GM21576 (cell line): ENCODE measurements around the gene GPR62.

Experiments
- ATAC-seq: cut with Tn5 transposase; IDR thresholded peaks from one replicate; pipeline ENCODE4 v1.9.1; 2021; ENCODE audit warnings: mild to moderate bottlenecking, moderate library complexity; ENCODE audit not compliant: unreplicated experiment

Gene GPR62

GRCh38 chr3:51968883-51969678 is 13.9 kb downstream of the GPR62 start:
- ATAC-seq, result no peak

- no peak for ATAC-seq
Observed at GRCh38 chr3:51969841-51970240, 14.7 kb downstream of the GPR62 start.

GRCh38 chr3:51970606-51971300 is 15.6 kb downstream of the GPR62 start:
- ATAC-seq, result no peak

- ATAC-seq, result no peak
Observed at GRCh38 chr3:51971350-51971749, 16.2 kb downstream of the GPR62 start.

- ATAC-seq, result peak; percentile 11
Observed at GRCh38 chr3:51974277-51974962, 19.2 kb downstream of the GPR62 start.

GRCh38 chr3:51974963-51975851 is 20.0 kb downstream of the GPR62 start, which contains the start of gene ABHD14A:
TSS of gene ABHD14A (plus strand) at chr3:51975064. CDS start at chr3:51975136, 72 bp downstream.
- peak; percentile 47 for ATAC-seq

- no peak for ATAC-seq
Observed at GRCh38 chr3:51975852-51976549, 20.8 kb downstream of the GPR62 start.

- ATAC-seq, result no peak
Observed at GRCh38 chr3:51977446-51978142, 22.4 kb downstream of the GPR62 start.

GRCh38 chr3:51978143-51978502 is 22.9 kb downstream of the GPR62 start:
- ATAC-seq, result no peak

GRCh38 chr3:51980253-51980652 is 25.1 kb downstream of the GPR62 start:
- ATAC-seq, result no peak

- ATAC-seq, result peak; percentile 52
Observed at GRCh38 chr3:51982352-51982837, 27.2 kb downstream of the GPR62 start.

GRCh38 chr3:51982838-51983577 is 27.8 kb downstream of the GPR62 start, which contains the start of gene ACY1:
TSS of gene ACY1 (plus strand) at chr3:51983535. CDS start at chr3:51984065, 530 bp downstream.
- ATAC-seq, result peak; percentile 75

- no peak for ATAC-seq
Observed at GRCh38 chr3:51983578-51984268, 28.5 kb downstream of the GPR62 start.

- no peak for ATAC-seq
Observed at GRCh38 chr3:51984269-51984647, 29.1 kb downstream of the GPR62 start.

- ATAC-seq, result no peak
Observed at GRCh38 chr3:51985063-51985462, 29.9 kb downstream of the GPR62 start.

GRCh38 chr3:51986010-51986947 is 31.1 kb downstream of the GPR62 start:
- ATAC-seq, result no peak

- ATAC-seq, result no peak
Observed at GRCh38 chr3:51987568-51987967, 32.4 kb downstream of the GPR62 start.
